Measurements from ENCODE around the gene ZGPAT. TPM values are rescaled to one million over a fixed set of nuclear protein-coding genes. Genes with fewer than 3 reads are reported as not detected.

Gene ZGPAT
- total and polyA plus RNA-seq, 10 of the 15 experiments (the other 5 are each of a cell fraction or from before 2014, with no cell fraction given) = 0.58 to 52.9 (median 18.0) TPM

- TF ChIP-seq JUND (IDR thresholded peaks at IDR 0.05; ENCODE audit: low read depth, low read length) (no peak), ZBTB33 (IDR thresholded peaks at IDR 0.05) (no peak), POLR2A (IDR thresholded peaks at IDR 0.05; ENCODE audit: low read depth, low read length) (0 out of 2 replicates have a peak, but pooled peaks have one; percentile 1)
- BruUV-seq (replicated peaks) = no TSS peak
- H3K79me2 ChIP-seq (ENCODE audit: control insufficient read depth, insufficient read depth, low read length) = peaks cover 39% of the 10 kb centered on the region
- FAIRE-seq (no peak), DNase-seq (ENCODE audit: low read depth, low spot score) (no peak), ATAC-seq (no peak)
- H3K9me3 ChIP-seq (replicated peaks; ENCODE audit: control insufficient read depth, insufficient read depth, low read length) = no peaks in the 10 kb centered on the region
- no peak overlapping the region for H2AFZ ChIP-seq (ENCODE audit: control insufficient read depth, low read depth, low read length)
- WGBS (ENCODE audit: insufficient coverage, insufficient replicate concordance, low lambda C conversion rate, missing lambda C conversion rate) = 69% methylated on average over 8 of the region's 8 CpGs
- intact Hi-C loops (cut with micrococcal nuclease; ENCODE audit: unreplicated experiment) = loop anchor here (2.0 kb wide), 4 partner anchors 31 to 251 kb away; partner anchors contain the start of genes LIME1, TPD52L2 and UCKL1
- H3K4me3 ChIP-seq = no peak overlapping the region
- H3K9ac ChIP-seq (ENCODE audit: control insufficient read depth, insufficient read depth, low read length) = no peak overlapping the region
- no peaks in the 10 kb centered on the region for H4K20me1 ChIP-seq (ENCODE audit: control insufficient read depth, insufficient read depth)
- ChIA-PET RAD21 (ENCODE audit: unreplicated experiment) (interaction anchor here (1.2 kb wide), 1 partner anchor 31 kb away, joined by 3 read pairs; the partner anchor contains the start of gene LIME1), SMC1A (ENCODE audit: uncharacterized antibody, unreplicated experiment) (interaction anchor here (0.8 to 1.0 kb wide), 3 partner anchors 31 to 167 kb away, joined by 3 to 4 read pairs (median 3); partner anchors contain the start of gene LIME1), POLR2A (interaction anchor here (1.5 kb wide), 1 partner anchor 31 kb away, joined by 6 read pairs; the partner anchor contains the start of gene LIME1), CTCF (interaction anchor here (0.6 to 3.1 kb wide), 6 partner anchors 49 to 159 kb away, joined by 3 to 26 read pairs (median 4); partner anchors contain the start of gene TPD52L2)
- no peaks in the 10 kb centered on the region for H3K27me3 ChIP-seq (replicated peaks in 1 of 2; ENCODE audit: control insufficient read depth in 2 of 2, insufficient read depth in 2 of 2, low read length in 1 of 2)
- H3K4me1 ChIP-seq (ENCODE audit: control insufficient read depth, insufficient read depth, low read length) = peaks cover 12% of the 10 kb centered on the region
- peak overlapping the region; percentile 87; the same call in 1 of the 2 replicates for H3K4me2 ChIP-seq (ENCODE audit: control insufficient read depth, insufficient read depth)
- peaks cover 5 to 12% of the 10 kb centered on the region in 2 experiments for H3K36me3 ChIP-seq (ENCODE audit: control insufficient read depth in 2 of 2, insufficient read depth in 2 of 2, low read length in 1 of 2)
- in situ Hi-C loops (cut with MboI) = loop anchor here (5.0 kb wide), 1 partner anchor 152 kb away; no protein-coding TSS in a partner anchor
- H3K27ac ChIP-seq (ENCODE audit: control insufficient read depth, insufficient read depth) = no peak overlapping the region
Measured at GRCh38 chr20:63705232-63706026, 2.4 kb upstream of the ZGPAT start.

Data from GM12878 (cell line).